Spinal cord (tissue), 10 donors: ENCODE data around the gene BEAN1. TPM values are rescaled to one million over a fixed set of nuclear protein-coding genes. Genes with fewer than 3 reads are reported as not detected.
A peak's percentile ranks its signal among the peaks of the same experiment; 100 is the strongest.

Experiments used
- DNase-seq, 6 donors: peaks; one replicate each; pipeline versions ENCODE4 v3.0.0 to v3.0.0-alpha.2; 2013 to 2015; ENCODE audit warnings: low spot score in 6 of 6, low read depth in 4 of 6
- H3K27ac ChIP-seq: one replicate; pipeline ENCODE4 v1.5.1; 2013; ENCODE audit warnings: low read depth, low read length, control low read depth
- H3K27me3 ChIP-seq: one replicate; pipeline ENCODE4 v1.6.1; 2013; ENCODE audit warnings: low read length; ENCODE audit not compliant: control insufficient read depth, insufficient read depth
- H3K36me3 ChIP-seq: one replicate; pipeline ENCODE4 v1.6.1; 2013; ENCODE audit warnings: low read length; ENCODE audit not compliant: control insufficient read depth, insufficient read depth
- H3K4me1 ChIP-seq: one replicate; pipeline ENCODE4 v1.6.1; 2013; ENCODE audit warnings: low read length; ENCODE audit not compliant: control insufficient read depth, insufficient read depth
- H3K4me3 ChIP-seq: one replicate; pipeline ENCODE4 v1.5.1; 2013; ENCODE audit warnings: low read depth, low read length, control low read depth
- H3K9me3 ChIP-seq: one replicate; pipeline ENCODE4 v1.6.1; 2013; ENCODE audit warnings: low read length; ENCODE audit not compliant: control insufficient read depth, insufficient read depth
- WGBS: methylation state at CpG from one replicate; pipeline ENCODE4 v1.1.5; 2013; ENCODE audit warnings: missing lambda C conversion rate; ENCODE audit not compliant: insufficient coverage; 5-methylcytosine and 5-hydroxymethylcytosine counted together
- polyA plus RNA-seq, 2 donors: library from polyadenylated mRNA; unstranded; fragments of 120-200 nt; gene quantifications; one replicate each; pipeline ENCODE4 v1.2.1, GENCODE V29; 2013; ENCODE audit not compliant: insufficient read length in 2 of 2
- total RNA-seq, 2 donors: library from RNA; depleted of rRNA in 1 of 2; stranded (reverse); fragments of 120-200 nt in 1 of 2; fragments of >200 nt in 1 of 2; gene quantifications; one replicate each; pipeline versions ENCODE4 v1.2.3 to v1.2.4, GENCODE V29; 2013 to 2014
- donor health status: healthy.

Gene BEAN1
- total and polyA plus RNA-seq, 4 donors: 4.9 to 27.0 (median 15.9) TPM

DNA sequence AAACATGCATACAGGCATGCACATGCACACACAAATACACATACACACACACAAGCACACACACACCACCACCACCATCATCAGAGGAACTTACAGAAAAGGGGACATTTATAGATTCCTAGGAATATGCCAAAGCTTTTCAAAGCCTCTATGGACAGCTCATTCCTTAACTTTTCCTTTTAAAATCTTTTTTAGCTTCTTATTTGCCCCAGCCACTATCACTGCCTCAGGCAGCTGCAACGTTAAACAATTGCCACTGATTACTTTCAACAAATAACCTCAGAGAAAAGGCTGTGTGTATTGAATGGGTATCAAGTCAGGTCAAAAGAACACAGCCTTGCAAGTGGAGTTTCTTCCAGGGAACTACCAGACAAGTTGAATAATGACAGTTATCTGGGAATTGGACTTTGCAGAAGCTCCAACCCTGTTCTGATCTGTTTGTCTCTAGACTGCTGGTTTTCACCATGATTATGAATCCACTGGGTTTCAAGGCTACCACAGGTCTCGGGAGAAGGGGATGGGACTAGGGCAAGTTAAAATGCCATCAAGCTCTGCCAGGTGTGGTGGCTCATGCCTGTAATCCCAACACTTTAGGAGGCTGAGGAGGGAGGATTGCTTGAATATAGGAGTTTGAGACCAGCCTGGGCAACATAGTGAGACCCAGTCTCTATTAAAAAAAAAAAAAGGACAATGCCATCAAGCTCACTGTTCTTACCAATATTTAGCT is 21.9 kb upstream of the BEAN1 start:
- 100% methylated on average over 1 of the region's 2 CpGs for WGBS
- Histone ChIP-seq H3K27ac (no peak overlapping the region), H3K9me3 (no peaks in the 10 kb centered on the region), H3K4me3 (no peak overlapping the region), H3K36me3 (no peaks in the 10 kb centered on the region), H3K4me1 (peaks cover 14% of the 10 kb centered on the region), H3K27me3 (no peaks in the 10 kb centered on the region)
- DNase-seq: no peak

DNA sequence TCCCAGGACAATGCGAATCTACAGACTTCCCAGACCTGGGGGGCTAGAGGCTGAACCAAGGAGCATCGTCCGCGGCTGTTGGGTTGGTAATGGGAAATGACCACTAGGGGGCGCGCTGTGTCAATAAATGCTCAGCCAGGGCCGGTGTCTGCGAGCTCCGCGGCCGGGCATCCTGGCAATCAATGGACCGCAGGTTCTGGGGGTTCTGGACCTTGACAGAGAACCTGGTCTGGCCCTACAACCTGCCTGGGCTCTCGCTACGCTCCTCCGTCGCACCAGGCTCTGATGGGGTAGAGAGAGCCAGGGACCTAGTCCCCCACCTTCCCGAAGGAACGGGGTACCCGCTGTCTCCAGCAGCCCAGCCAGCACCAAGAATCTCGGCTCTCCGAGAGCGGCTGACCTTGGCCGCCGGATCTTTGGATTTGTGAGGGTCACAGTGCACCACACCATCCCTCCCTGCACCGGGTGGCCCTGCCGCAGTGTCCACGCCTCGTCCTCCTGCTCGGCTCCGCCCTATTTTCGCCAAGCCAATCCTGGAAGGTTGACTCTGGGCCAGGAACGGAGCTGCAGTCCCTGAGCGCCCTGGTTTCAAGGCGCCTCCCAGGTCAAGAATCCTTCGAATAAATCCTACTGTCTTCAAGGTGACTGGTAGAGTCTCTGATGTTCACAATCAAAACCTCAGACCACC is 20.4 kb upstream of the BEAN1 start:
- Histone ChIP-seq H3K27ac (peak overlapping the region; percentile 49), H3K9me3 (no peaks in the 10 kb centered on the region), H3K36me3 (no peaks in the 10 kb centered on the region), H3K4me3 (peak overlapping the region; percentile 68), H3K4me1 (peaks cover 8% of the 10 kb centered on the region), H3K27me3 (no peaks in the 10 kb centered on the region)
- DNase-seq: peak; percentile 67 to 95 (median 72)
- WGBS: 0% methylated on average over 35 of the region's 35 CpGs

DNA sequence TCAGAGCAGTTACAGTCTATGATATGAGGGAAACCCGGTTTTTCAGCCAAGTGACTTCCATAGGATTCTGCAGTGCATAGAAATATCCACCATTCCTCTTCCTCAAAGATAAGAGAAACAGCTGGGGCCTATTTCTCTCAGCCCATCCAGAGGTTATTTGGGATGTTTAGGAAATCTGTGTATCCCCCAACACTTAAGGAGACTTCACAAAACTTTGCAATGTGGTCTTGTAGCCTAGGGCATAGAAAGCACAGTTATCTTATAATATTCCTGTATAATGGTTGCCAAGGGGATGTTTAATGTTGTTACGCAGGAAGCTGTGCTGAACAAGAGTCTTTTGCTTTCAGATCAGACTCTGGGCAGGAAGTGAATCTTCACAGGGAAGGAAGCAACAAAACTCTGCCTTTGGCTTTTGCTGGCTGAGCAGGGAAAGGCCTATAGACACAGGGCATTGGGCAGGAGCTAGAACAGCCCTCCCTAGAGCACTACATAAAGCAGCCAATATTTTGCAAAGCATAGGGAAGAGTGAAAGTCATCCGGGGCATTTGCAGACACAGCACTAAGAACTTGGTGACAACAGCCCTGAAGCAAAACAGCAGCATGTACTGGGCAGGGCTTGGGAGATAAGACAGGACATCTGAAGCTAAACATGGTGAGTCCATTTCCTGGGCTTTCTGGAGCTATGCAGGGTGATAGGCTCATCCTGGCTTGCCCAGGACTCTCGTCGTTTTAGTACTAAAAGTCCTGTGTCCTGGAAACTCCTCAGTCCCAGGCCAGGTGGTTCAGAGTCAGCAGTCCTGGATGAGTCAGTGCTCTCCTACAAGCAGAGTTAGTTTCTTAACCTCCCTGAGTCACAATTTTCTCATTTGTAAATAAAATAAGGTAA is 18.7 kb upstream of the BEAN1 start:
- no peaks in the 10 kb centered on the region for H3K36me3 ChIP-seq
- peaks cover 8% of the 10 kb centered on the region for H3K4me1 ChIP-seq
- H3K9me3 ChIP-seq: no peaks in the 10 kb centered on the region
- WGBS: 51% methylated on average over 4 of the region's 5 CpGs
- H3K27ac ChIP-seq: peak overlapping the region; percentile 53
- H3K4me3 ChIP-seq: no peak overlapping the region
- peak in 2 of 6 donors; percentile 40 to 49 for DNase-seq
- no peaks in the 10 kb centered on the region for H3K27me3 ChIP-seq

DNA sequence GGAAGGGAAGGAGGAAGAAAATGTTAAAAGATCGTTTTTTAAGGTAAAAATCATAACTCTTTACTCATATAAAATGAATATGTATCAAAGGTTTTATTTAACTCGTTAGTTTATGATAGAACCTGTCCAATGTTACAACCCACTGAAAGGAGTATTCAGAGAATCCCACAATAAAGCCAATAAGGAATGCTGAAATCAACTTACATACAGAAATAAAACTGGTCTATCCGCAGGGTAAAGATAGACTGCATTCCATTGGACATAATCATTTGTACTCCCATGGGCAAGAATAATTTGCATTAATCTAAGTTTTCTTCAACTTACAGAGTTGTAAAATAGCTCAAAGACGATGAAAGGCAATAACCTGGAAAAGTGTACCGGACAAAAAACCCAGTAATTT is 17.9 kb upstream of the BEAN1 start:
- H3K27me3 ChIP-seq: no peaks in the 10 kb centered on the region
- DNase-seq: no peak
- H3K36me3 ChIP-seq: no peaks in the 10 kb centered on the region
- H3K9me3 ChIP-seq: no peaks in the 10 kb centered on the region
- H3K4me1 ChIP-seq: peaks cover 8% of the 10 kb centered on the region
- no CpG with 5 or more reads among the region's 5 CpGs for WGBS
- H3K4me3 ChIP-seq: no peak overlapping the region
- H3K27ac ChIP-seq: no peak overlapping the region

DNA sequence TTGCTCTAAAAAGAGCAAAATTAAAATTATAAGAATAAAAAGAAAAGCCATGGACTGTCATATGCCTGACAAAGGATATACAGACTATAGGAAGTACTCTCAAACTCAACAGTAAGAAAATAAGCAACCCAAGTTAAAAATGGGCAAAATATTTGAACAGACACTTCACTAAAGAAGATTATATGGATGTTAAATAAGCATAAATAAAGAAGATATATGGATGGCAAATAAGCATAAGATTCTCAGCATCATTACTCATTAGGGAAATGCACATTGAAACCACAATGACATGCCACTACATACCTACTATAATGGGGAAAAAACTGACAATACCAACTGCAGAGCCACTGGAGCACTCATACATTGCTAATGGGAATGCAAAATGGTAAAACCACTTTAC is 14.9 kb upstream of the BEAN1 start:
- no peaks in the 10 kb centered on the region for H3K4me1 ChIP-seq
- H3K9me3 ChIP-seq: no peaks in the 10 kb centered on the region
- no peak overlapping the region for H3K27ac ChIP-seq
- H3K4me3 ChIP-seq: no peak overlapping the region
- no peak for DNase-seq
- no peaks in the 10 kb centered on the region for H3K36me3 ChIP-seq
- no peaks in the 10 kb centered on the region for H3K27me3 ChIP-seq

DNA sequence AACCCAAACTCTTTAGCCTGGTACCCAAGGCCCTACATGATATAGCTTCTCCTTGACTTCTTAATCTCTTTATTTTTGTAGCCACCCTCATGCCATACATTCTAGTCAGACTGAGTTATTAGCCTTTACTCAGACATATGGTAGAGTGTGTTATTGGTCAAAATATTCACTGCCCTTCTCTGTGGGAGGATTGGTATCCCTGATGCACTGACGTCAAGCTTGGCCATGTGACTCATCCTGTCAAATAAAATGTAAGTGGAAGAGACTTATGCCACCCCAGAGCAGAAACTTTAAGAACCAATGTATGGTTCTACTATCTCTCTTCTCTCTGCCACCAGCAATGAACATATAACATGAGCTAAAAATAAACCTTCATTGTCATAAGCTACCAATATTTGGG is 12.2 kb upstream of the BEAN1 start:
- Histone ChIP-seq H3K27me3 (no peaks in the 10 kb centered on the region), H3K27ac (no peak overlapping the region), H3K4me1 (no peaks in the 10 kb centered on the region), H3K36me3 (no peaks in the 10 kb centered on the region), H3K9me3 (no peaks in the 10 kb centered on the region), H3K4me3 (no peak overlapping the region)
- no peak for DNase-seq
- WGBS: no CpG with 5 or more reads among the region's 1 CpG

DNA sequence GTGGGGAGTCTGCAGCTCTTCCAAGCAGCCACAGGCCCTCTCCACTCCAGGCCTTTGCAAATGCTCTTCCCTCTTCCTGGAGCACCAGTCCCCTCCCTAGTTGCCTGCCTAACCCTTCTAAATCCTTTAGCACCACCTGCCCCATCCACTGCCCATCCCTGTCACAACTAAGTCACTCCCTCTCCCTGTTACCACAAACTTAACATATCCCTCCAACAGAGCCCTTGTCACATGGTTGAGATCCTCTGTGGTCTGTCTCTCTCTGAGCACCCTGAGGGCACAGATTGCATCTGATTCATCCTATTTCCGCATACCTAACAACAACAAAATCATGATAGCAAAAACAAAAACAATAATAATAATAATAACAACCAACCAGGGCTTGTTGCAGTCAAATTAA is 11.0 kb upstream of the BEAN1 start:
- H3K4me3 ChIP-seq: no peak overlapping the region
- H3K9me3 ChIP-seq: no peaks in the 10 kb centered on the region

DNA sequence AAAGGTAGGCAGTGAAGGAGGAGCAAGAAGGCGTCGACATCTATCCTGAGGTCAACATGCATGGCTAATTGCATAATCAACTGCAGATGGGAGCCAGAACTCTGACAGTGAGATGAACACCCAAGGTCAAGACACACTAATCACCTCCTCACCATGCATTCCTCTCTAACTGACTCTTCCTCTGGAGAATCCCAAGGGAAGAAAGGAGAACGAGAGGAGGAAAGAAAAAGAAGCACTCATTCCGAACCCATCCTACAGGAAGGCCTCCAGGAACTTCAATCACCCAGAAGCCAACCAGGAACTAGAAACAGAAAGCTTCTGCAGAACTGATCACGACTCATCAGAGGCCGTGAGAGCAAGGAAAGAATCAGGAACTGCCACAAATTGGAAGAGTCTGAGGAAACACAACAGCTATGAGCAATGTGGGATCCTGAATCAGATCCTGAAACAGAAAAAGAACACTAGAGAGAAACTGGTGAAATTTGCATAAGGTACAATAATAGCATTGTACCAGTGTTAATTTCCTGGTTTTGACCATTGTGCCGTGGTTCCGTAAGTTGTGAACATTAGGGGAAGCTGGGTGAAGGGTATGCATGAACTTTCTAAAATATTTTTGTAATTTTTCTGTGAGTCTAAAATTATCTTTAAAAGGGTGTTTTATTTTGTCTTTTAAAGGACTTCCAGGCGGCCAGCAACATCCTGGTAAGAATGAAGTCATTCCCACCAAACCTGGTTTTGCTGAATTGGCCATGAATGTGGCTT is 10.0 kb upstream of the BEAN1 start:
- no peaks in the 10 kb centered on the region for H3K27me3 ChIP-seq
- H3K4me1 ChIP-seq: no peaks in the 10 kb centered on the region
- H3K9me3 ChIP-seq: no peaks in the 10 kb centered on the region
- no peak overlapping the region for H3K4me3 ChIP-seq
- DNase-seq: no peak
- no peaks in the 10 kb centered on the region for H3K36me3 ChIP-seq
- no peak overlapping the region for H3K27ac ChIP-seq
- WGBS: 88% methylated on average over 5 of the region's 9 CpGs

More for the DNA sequence above, 11.0 kb upstream of the BEAN1 start:
- Histone ChIP-seq H3K27me3 (no peaks in the 10 kb centered on the region), H3K36me3 (no peaks in the 10 kb centered on the region), H3K27ac (no peak overlapping the region), H3K4me1 (no peaks in the 10 kb centered on the region)
- no peak for DNase-seq
- no CpG with 5 or more reads among the region's 1 CpG for WGBS
